ENCODE measurements around the gene PLEKHA7. TPM values are rescaled to one million over a fixed set of nuclear protein-coding genes. Genes with fewer than 3 reads are reported as not detected.

Gene PLEKHA7
- total RNA-seq, 4 donors from 2014 or later, result 16.9 to 35.1 (median 24.1) TPM

DNA sequence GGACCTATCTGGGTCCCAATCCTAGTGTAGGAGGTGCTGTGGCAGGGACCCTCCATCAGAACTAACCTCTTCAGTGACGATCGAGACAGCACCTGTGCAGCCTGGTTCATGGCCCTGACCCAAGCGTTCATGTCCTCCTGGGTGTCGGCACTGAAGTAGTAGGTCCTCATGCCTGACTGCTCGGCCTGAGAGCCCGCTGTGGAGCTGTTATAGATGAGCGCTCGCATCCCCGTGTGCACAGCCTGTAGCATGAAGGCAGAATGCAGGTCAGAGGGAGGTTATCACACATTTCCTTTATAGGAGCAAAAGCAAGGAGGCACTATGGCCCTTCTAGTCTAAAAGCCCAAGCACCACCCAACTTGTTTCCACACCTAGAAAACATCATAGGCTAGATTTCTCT lies 172.7 kb downstream of the PLEKHA7 start:
- WGBS, 2 donors, result 96 to 97% methylated on average over 9 of the region's 9 CpGs
- H3K4me3 ChIP-seq (ENCODE audit: low read depth, poor library complexity, severe bottlenecking), result no peak overlapping the region
- TF ChIP-seq, protein P1, sequence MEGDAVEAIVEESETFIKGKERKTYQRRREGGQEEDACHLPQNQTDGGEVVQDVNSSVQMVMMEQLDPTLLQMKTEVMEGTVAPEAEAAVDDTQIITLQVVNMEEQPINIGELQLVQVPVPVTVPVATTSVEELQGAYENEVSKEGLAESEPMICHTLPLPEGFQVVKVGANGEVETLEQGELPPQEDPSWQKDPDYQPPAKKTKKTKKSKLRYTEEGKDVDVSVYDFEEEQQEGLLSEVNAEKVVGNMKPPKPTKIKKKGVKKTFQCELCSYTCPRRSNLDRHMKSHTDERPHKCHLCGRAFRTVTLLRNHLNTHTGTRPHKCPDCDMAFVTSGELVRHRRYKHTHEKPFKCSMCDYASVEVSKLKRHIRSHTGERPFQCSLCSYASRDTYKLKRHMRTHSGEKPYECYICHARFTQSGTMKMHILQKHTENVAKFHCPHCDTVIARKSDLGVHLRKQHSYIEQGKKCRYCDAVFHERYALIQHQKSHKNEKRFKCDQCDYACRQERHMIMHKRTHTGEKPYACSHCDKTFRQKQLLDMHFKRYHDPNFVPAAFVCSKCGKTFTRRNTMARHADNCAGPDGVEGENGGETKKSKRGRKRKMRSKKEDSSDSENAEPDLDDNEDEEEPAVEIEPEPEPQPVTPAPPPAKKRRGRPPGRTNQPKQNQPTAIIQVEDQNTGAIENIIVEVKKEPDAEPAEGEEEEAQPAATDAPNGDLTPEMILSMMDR (IDR thresholded peaks at IDR 0.05), result no peak
- TF ChIP-seq POLR2A (IDR thresholded peaks at IDR 0.05), result no peak
- no peak for DNase-seq (ENCODE audit: low spot score in 2 of 2)
- intact Hi-C loops (cut with DNase I; ENCODE audit: low total_unique reads), result no loop called here

DNA sequence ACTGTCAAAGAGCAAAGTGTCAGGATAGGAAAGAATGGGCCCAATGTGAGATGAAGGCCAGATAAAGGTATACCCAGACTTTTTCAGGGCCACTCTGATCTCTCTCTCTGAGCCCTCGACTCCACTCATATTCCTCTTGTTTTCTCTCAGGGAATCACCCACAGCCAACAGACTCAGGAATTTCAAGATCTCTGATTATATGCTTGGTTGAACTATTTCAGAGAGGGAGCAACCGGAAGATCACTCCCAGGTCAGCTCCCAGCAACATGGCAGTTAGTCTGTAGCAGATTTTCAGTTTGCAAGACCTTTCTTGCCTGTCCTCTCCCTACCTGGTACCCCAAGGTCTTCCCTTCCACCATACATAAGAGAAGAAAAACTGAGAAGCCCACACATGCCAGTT lies 173.3 kb downstream of the PLEKHA7 start:
- no peak overlapping the region for H3K4me3 ChIP-seq (ENCODE audit: low read depth, poor library complexity, severe bottlenecking)
- DNase-seq (ENCODE audit: low spot score in 2 of 2), result no peak
- 89 to 90% methylated on average over 2 of the region's 2 CpGs for WGBS, 2 donors
- TF ChIP-seq POLR2A (IDR thresholded peaks at IDR 0.05), result no peak
- TF ChIP-seq, protein P1 (IDR thresholded peaks at IDR 0.05), result no peak
- intact Hi-C loops (cut with DNase I; ENCODE audit: low total_unique reads), result no loop called here

DNA sequence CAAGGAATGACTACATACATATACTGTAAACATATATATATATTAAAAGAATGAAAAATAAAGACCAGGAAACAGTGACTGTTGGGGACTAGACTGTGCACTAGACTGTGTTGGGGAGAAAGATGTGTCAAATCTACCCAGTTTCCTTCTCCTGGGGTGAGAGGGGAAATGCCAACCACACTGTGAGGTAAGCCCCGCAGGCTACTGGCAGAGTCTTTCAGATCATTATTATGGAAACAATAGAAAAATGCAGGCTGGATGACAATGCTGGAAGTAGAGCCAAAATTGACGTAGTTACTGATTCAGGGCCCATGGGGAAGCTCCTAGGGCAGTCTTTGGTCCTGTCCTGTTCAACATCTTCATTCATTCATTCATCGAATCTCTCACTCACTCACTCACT lies 174.4 kb downstream of the PLEKHA7 start:
- TF ChIP-seq, protein P1 (IDR thresholded peaks at IDR 0.05), result no peak
- no peak for TF ChIP-seq POLR2A (IDR thresholded peaks at IDR 0.05)
- no peak overlapping the region for H3K4me3 ChIP-seq (ENCODE audit: low read depth, poor library complexity, severe bottlenecking)
- 71% methylated on average over 3 of the region's 3 CpGs for WGBS, 2 donors
- no peak for DNase-seq (ENCODE audit: low spot score in 2 of 2)
- intact Hi-C loops (cut with DNase I; ENCODE audit: low total_unique reads), result no loop called here

DNA sequence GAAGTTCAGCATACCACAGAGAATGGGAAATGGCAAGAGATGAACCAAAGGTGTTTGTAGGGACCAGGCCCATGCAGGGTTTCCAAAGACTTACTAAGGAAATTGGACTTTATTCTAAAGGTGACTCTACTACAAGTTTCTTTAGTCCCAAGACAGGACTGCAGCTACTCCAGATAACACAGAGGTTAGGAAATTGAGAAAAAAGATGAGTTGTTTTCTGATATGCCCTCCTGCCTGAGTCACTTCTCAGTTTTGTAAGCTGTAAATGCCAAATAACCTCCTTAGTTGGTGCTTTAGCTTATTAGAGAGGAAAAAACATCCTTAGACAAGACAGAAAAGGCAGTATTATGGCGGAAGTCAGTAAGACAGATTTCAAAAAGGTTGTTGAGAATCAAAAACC lies 179.8 kb downstream of the PLEKHA7 start:
- intact Hi-C loops (cut with DNase I; ENCODE audit: low total_unique reads), result no loop called here
- WGBS, 2 donors, result 92 to 100% methylated on average over 1 of the region's 1 CpG
- no peak for DNase-seq (ENCODE audit: low spot score in 2 of 2)
- TF ChIP-seq, protein P1 (IDR thresholded peaks at IDR 0.05), result no peak
- no peak for TF ChIP-seq POLR2A (IDR thresholded peaks at IDR 0.05)
- no peak overlapping the region for H3K4me3 ChIP-seq (ENCODE audit: low read depth, poor library complexity, severe bottlenecking)

DNA sequence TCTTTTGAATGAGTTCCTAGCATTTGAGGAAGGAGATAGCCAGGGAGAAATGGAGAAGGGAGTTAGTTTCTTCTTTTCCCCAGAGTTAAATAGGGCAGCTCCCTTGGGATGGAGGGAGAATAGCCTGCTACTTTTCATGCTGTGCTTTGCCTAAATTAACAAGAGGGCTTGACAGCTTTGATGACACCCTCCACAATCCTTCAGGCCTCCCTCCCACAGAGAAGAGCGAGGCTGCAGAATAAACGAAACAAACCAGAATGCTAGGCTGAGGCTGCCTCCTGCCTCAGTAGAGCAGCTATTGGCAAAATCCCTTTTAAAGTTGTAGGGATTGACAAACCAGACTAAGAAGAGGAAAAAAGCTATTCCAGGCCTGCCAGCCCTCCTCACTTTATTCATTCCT lies 181.2 kb downstream of the PLEKHA7 start:
- WGBS, 2 donors, result 80 to 87% methylated on average over 2 of the region's 2 CpGs

DNA sequence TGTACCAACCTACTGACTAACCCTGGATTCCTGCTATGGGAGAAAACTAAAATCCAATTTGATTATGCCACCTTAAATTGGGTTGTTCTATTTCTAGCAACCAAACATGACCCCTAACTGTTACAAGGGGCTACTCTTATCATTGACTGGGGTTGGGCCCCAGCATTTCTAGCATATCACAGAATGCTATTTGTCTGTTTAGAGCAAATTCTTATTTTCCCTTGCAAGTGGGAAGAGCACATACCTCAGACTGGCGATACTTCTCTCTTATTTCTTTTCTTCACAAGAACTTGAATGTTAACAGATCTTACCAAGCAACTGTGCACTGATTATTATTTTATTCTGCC lies 182.0 kb downstream of the PLEKHA7 start:
- intact Hi-C loops (cut with DNase I; ENCODE audit: low total_unique reads), result no loop called here
- DNase-seq (ENCODE audit: low spot score in 2 of 2), result no peak
- WGBS, 2 donors, result 89 to 90% methylated on average over 1 of the region's 1 CpG
- H3K4me3 ChIP-seq (ENCODE audit: low read depth, poor library complexity, severe bottlenecking), result no peak overlapping the region
- TF ChIP-seq, protein P1 (IDR thresholded peaks at IDR 0.05), result no peak
- TF ChIP-seq POLR2A (IDR thresholded peaks at IDR 0.05), result no peak

More for the DNA sequence above, 181.2 kb downstream of the PLEKHA7 start:
- TF ChIP-seq POLR2A (IDR thresholded peaks at IDR 0.05), result no peak
- TF ChIP-seq, protein P1 (IDR thresholded peaks at IDR 0.05), result no peak
- H3K4me3 ChIP-seq (ENCODE audit: low read depth, poor library complexity, severe bottlenecking), result no peak overlapping the region
- intact Hi-C loops (cut with DNase I; ENCODE audit: low total_unique reads), result no loop called here
- no peak for DNase-seq (ENCODE audit: low spot score in 2 of 2)
